ENCODE measurements around the gene PXN. TPM values are rescaled to one million over a fixed set of nuclear protein-coding genes. Genes with fewer than 3 reads are reported as not detected.

PXN gene
- total and polyA plus RNA-seq, 2 of the 13 experiments (the other 11 are each of a cell fraction or from before 2014, with no cell fraction given), result 13.6 to 14.2 TPM

DNA sequence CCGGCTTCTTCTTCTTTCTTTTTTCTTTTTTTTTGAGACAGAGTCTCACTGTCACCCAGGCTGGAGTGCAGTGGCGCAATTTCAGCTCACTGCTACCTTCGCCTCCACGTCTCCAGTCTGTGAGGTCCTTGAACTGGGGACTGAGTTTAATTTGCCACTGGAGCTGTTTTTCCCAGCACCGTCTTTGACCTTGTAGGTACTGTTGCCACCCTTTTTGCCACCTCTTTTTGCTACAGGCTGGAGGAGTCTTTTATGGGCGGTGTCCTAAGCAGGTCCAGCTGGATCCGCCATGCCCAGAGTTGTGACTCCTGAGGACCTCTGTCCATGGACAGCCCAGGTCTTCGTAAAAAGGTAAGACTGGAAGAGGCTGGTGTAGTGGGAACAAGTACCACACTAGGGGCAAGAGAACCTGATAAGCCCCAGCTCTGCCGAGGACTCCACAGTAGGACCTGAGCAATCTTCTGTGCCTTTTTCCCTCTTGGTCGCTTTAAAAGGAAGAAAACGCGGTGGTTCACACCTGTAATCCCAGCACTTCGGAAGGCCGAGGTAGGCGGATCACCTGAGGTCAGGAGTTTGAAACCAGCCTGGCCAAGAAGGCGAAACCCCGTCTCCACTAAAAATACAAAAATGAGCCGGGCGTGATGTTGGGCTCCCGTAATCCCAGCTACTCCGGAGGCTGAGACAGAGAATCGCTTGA, 25.2 kb upstream of the PXN start (continued):
- no peak for TF ChIP-seq ZBTB40 (IDR thresholded peaks at IDR 0.05)
- TF ChIP-seq ZBTB40 (CRISPR knock-in tag; IDR thresholded peaks at IDR 0.05), result 0 out of 2 replicates have a peak, but pooled peaks have one; percentile 18
- no peak for TF ChIP-seq NFATC3 (CRISPR knock-in tag; IDR thresholded peaks at IDR 0.05)
- TF ChIP-seq ZNF12 (CRISPR knock-in tag; IDR thresholded peaks at IDR 0.05), result 0 out of 2 replicates have a peak, but pooled peaks have one; percentile 20
- TF ChIP-seq ZNF639 (CRISPR knock-in tag; conservative IDR thresholded peaks at IDR 0.05), result no peak
- peak; percentile 48 for TF ChIP-seq RARA (CRISPR knock-in tag; IDR thresholded peaks at IDR 0.05)
- no peak for TF ChIP-seq ZNF512B (CRISPR knock-in tag; IDR thresholded peaks at IDR 0.05; ENCODE audit: borderline replicate concordance)
- no peak for TF ChIP-seq ZNF782 (CRISPR knock-in tag; IDR thresholded peaks at IDR 0.05; ENCODE audit: borderline replicate concordance)
- TF ChIP-seq TOE1 (CRISPR knock-in tag; IDR thresholded peaks at IDR 0.05), result no peak
- TF ChIP-seq HINFP (CRISPR knock-in tag; IDR thresholded peaks at IDR 0.05; ENCODE audit: low read depth), result no peak
- no peak for TF ChIP-seq PHF8 (CRISPR knock-in tag; IDR thresholded peaks at IDR 0.05)
- no peak for TF ChIP-seq IRF1 (CRISPR knock-in tag; IDR thresholded peaks at IDR 0.05; ENCODE audit: low read depth)
- no peak for TF ChIP-seq SRSF4 (IDR thresholded peaks at IDR 0.05; ENCODE audit: low read depth, low read length, poor library complexity, severe bottlenecking)

Data from HepG2 (cell line).